ENCODE measurements around the gene TESK1. TPM values are rescaled to one million over a fixed set of nuclear protein-coding genes. Genes with fewer than 3 reads are reported as not detected.

TESK1 gene, protein sequence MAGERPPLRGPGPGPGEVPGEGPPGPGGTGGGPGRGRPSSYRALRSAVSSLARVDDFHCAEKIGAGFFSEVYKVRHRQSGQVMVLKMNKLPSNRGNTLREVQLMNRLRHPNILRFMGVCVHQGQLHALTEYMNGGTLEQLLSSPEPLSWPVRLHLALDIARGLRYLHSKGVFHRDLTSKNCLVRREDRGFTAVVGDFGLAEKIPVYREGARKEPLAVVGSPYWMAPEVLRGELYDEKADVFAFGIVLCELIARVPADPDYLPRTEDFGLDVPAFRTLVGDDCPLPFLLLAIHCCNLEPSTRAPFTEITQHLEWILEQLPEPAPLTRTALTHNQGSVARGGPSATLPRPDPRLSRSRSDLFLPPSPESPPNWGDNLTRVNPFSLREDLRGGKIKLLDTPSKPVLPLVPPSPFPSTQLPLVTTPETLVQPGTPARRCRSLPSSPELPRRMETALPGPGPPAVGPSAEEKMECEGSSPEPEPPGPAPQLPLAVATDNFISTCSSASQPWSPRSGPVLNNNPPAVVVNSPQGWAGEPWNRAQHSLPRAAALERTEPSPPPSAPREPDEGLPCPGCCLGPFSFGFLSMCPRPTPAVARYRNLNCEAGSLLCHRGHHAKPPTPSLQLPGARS
- total RNA-seq, result 42.7 and 47.6 TPM in 2 replicates
- long read RNA-seq, partial matches to known transcripts, result 1 of 1 reads
- long read RNA-seq, other reads (novel, unspliced or antisense), result 0 of 1 reads

DNA sequence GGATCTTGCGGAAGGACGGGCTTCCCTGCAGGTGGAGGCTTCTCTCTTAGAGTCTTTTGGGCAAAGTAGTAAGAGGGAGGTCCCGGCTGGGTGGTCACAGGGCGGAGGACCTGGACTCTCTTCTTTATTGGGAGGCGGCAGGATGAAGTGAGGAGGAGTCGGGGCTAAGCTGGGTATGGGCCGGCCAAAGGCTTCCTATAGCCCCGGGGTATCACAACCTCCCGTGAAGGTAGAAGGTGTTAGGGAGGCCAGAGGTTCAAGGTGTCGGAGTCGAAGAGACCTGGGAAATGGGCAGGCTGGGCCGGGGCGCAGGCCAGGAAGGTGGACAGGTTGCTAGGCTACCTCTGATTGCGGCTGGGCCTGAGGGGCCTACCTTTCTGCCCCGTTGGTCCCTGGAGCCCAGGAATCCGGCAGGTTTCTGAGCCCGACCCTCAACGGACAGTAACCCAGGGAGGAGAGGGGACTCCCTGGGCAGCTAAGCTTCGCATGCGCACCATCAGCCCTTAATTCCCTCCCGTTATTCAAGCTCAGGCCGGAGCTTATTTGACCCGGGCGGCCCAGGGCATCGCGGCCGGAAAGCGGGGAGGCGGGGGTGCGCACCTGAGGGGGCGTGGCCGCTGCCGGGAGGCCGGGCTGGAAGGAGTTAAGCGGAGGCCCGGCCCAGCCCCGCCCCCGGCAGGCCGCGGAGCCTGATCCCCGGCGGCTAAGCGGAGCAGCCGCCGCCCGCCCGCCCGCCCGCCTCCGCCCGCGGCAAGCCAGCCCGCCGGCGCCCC, at the start of gene TESK1:
TESK1 (plus strand) TSS at position 685 of the 773 bp plus-strand sequence. CDS start 358 bp downstream, outside the sequence.
- Mint-ChIP-seq H3K27me3 (ENCODE audit: low read depth) (no peaks in the 10 kb centered on the region), H3K4me1 (peaks cover 34% of the 10 kb centered on the region), H3K9me3 (peaks cover 2% of the 10 kb centered on the region), H3K27ac (ENCODE audit: unreplicated experiment) (peak within 1 kb of the TSS; percentile 98), H3K4me3 (peak within 1 kb of the TSS; percentile 99), H3K36me3 (ENCODE audit: low read depth) (peaks cover 2% of the 10 kb centered on the region)
- DNase-seq (ENCODE audit: low read depth, low spot score), result peak; percentile 64
- TF ChIP-seq, protein P1, sequence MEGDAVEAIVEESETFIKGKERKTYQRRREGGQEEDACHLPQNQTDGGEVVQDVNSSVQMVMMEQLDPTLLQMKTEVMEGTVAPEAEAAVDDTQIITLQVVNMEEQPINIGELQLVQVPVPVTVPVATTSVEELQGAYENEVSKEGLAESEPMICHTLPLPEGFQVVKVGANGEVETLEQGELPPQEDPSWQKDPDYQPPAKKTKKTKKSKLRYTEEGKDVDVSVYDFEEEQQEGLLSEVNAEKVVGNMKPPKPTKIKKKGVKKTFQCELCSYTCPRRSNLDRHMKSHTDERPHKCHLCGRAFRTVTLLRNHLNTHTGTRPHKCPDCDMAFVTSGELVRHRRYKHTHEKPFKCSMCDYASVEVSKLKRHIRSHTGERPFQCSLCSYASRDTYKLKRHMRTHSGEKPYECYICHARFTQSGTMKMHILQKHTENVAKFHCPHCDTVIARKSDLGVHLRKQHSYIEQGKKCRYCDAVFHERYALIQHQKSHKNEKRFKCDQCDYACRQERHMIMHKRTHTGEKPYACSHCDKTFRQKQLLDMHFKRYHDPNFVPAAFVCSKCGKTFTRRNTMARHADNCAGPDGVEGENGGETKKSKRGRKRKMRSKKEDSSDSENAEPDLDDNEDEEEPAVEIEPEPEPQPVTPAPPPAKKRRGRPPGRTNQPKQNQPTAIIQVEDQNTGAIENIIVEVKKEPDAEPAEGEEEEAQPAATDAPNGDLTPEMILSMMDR (conservative IDR thresholded peaks at IDR 0.05), result no peak

DNA sequence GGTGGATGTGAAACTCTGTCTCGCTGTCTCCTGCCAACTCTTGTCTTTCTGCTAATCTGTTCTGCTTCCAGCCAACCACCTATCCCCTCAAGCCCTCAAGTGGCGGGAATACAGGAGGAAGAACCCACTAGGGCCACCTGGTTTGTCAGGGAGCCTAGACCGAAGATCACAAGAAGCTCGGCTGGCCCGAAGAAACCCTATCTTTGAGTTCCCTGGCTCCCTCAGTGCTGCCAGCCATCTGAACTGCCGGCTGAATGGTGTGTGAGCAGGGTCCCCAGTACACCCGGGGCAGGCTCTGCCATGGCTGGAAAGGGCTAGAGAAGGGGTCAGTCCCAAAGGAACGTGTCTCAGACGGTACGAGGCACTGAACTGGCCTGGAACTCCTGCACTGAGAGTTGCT, 49.2 kb upstream of the TESK1 start:
- no peak overlapping the region for H3K27ac Mint-ChIP-seq (ENCODE audit: unreplicated experiment)
- H3K36me3 Mint-ChIP-seq (ENCODE audit: low read depth), result peaks cover 8% of the 10 kb centered on the region
- H3K4me3 Mint-ChIP-seq, result no peak overlapping the region
- H3K9me3 Mint-ChIP-seq, result no peaks in the 10 kb centered on the region
- no peaks in the 10 kb centered on the region for H3K27me3 Mint-ChIP-seq (ENCODE audit: low read depth)
- H3K4me1 Mint-ChIP-seq, result no peaks in the 10 kb centered on the region
- DNase-seq (ENCODE audit: low read depth, low spot score), result no peak
- TF ChIP-seq, protein P1 (conservative IDR thresholded peaks at IDR 0.05), result no peak

DNA sequence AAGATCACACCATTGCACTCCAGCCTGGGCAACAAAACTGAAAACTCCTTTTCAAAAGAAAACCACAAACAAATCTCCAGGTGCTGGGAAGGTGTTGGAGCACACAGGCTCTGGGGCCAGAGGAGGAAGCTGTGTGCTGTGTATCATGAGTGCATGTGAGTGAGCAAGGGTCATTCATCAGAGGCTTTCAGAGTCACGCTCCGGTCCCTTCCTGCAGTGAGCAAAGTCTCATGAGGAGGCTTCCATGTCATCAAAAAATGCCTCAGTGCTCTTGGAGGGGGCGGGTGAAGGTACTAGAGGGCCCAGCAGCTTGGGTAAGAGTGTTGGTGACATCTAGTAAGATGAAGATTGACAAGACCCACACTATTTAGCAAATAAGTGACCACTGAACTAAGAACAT, 48.3 kb upstream of the TESK1 start:
- TF ChIP-seq, protein P1 (conservative IDR thresholded peaks at IDR 0.05), result no peak
- no peak for DNase-seq (ENCODE audit: low read depth, low spot score)
- peak overlapping the region; percentile 25 for H3K27ac Mint-ChIP-seq (ENCODE audit: unreplicated experiment)
- H3K36me3 Mint-ChIP-seq (ENCODE audit: low read depth), result peaks cover 8% of the 10 kb centered on the region
- no peaks in the 10 kb centered on the region for H3K9me3 Mint-ChIP-seq
- no peaks in the 10 kb centered on the region for H3K4me1 Mint-ChIP-seq
- no peaks in the 10 kb centered on the region for H3K27me3 Mint-ChIP-seq (ENCODE audit: low read depth)
- H3K4me3 Mint-ChIP-seq, result no peak overlapping the region

DNA sequence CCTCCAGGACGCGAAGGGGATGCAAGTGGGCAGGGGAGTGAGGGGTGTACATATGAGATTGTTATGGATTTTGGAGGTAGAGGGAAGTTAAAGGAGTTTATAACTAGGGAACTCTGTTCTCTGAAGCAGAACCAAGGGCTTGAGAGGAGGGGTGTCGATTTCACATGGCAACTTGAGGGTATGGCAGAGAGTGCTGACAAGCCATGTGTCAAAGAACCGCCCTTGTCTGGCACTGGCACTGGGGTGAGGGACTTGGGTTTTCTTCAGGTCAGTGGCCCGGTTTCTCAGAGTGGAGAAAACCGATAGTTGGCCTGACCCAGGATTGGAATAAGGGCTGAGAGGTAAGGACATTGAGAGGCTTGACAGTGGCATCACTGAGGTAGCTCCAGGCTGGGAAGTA, 47.7 kb upstream of the TESK1 start:
- H3K27me3 Mint-ChIP-seq (ENCODE audit: low read depth), result no peaks in the 10 kb centered on the region
- no peaks in the 10 kb centered on the region for H3K9me3 Mint-ChIP-seq
- no peak for DNase-seq (ENCODE audit: low read depth, low spot score)
- H3K27ac Mint-ChIP-seq (ENCODE audit: unreplicated experiment), result no peak overlapping the region
- no peak overlapping the region for H3K4me3 Mint-ChIP-seq
- no peaks in the 10 kb centered on the region for H3K4me1 Mint-ChIP-seq
- H3K36me3 Mint-ChIP-seq (ENCODE audit: low read depth), result peaks cover 8% of the 10 kb centered on the region
- TF ChIP-seq, protein P1 (conservative IDR thresholded peaks at IDR 0.05), result no peak

DNA sequence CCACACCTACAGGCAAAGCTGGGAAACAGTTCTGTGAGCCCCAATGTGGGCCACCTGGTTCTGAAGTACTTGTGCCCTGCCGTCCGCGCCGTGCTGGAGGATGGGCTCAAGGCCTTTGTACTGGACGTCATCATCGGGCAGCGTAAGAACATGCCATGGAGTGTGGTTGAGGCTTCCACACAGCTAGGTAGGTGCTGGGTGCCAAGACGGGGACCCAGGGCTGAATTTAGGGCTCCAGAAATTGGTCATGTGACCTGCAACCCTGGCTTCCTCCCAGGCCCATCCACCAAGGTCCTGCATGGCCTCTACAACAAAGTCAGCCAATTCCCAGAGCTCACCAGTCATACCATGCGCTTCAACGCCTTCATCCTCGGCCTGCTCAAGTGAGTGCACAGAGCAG, 46.9 kb upstream of the TESK1 start:
- no peaks in the 10 kb centered on the region for H3K27me3 Mint-ChIP-seq (ENCODE audit: low read depth)
- TF ChIP-seq, protein P1 (conservative IDR thresholded peaks at IDR 0.05), result no peak
- H3K36me3 Mint-ChIP-seq (ENCODE audit: low read depth), result peaks cover 8% of the 10 kb centered on the region
- no peak overlapping the region for H3K4me3 Mint-ChIP-seq
- no peaks in the 10 kb centered on the region for H3K9me3 Mint-ChIP-seq
- no peak overlapping the region for H3K27ac Mint-ChIP-seq (ENCODE audit: unreplicated experiment)
- H3K4me1 Mint-ChIP-seq, result no peaks in the 10 kb centered on the region
- DNase-seq (ENCODE audit: low read depth, low spot score), result no peak
